ENCODE data around the gene GNGT2.

DNA sequence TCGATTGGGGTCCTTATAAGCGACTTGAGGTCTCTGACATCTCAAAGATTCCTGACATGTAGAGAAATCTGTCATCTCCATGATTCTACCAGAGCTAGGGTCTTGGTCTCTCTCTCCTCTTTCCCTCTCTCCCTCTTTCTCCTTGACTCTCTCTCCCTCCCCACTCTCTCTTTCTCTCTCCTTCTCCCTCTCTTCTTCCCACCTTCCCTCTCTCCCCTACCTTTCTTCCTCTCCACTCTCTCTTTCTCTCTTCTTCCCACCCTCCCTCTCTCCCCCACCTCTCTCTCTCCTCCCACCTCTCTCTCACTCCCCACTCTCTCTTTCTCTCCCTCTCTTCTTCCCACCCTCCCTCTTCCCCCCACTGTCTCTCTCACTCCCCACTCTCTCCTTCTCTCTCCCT is 45.2 kb downstream of the GNGT2 start:
- no peak for TF ChIP-seq CREB1 (IDR thresholded peaks at IDR 0.05; ENCODE audit: low read depth)
- no peak for TF ChIP-seq EP300 (IDR thresholded peaks at IDR 0.05; ENCODE audit: borderline replicate concordance)
- TF ChIP-seq REST (IDR thresholded peaks at IDR 0.05; ENCODE audit: low read depth), result no peak
- no peak for TF ChIP-seq RAD21 (IDR thresholded peaks at IDR 0.05; ENCODE audit: low read depth)
- TF ChIP-seq TAF1 (IDR thresholded peaks at IDR 0.05; ENCODE audit: low read depth), result no peak
- TF ChIP-seq ZBTB7A (IDR thresholded peaks at IDR 0.05; ENCODE audit: low read depth), result no peak
- no peak for TF ChIP-seq YY1 (IDR thresholded peaks at IDR 0.05; ENCODE audit: low read depth)
- TF ChIP-seq TCF12 (IDR thresholded peaks at IDR 0.05; ENCODE audit: low read depth), result no peak
- TF ChIP-seq TEAD4 (IDR thresholded peaks at IDR 0.05), result no peak
- no peak for TF ChIP-seq MAX (IDR thresholded peaks at IDR 0.05)
- TF ChIP-seq USF1 (IDR thresholded peaks at IDR 0.05), result no peak
- TF ChIP-seq CEBPB (IDR thresholded peaks at IDR 0.05), result no peak
- TF ChIP-seq EGR1 (IDR thresholded peaks at IDR 0.05), result no peak
